OCI-LY7 (cell line): ENCODE data around the gene PITHD1. TPM values are rescaled to one million over a fixed set of nuclear protein-coding genes. Genes with fewer than 3 reads are reported as not detected.

ENCODE experiments used
- BruUV-seq: library from RNA; stranded (reverse); fragments of 400-500 nt; replicated peaks from 2 replicates; lab custom pipeline; 2021; lab: Mats Ljungman, UMichigan
- CTCF ChIA-PET: fragments of 300-600 bp; sonication (Branson Sonifier 250); formaldehyde crosslinking; loops from one replicate; lab custom pipeline; 2022; ENCODE audit warnings: antibody characterized with exemption; ENCODE audit not compliant: unreplicated experiment; lab: Charles Lee
- POLR2A ChIA-PET: fragments of 300-600 bp; sonication (Branson Sonifier 250); formaldehyde crosslinking; loops from one replicate; lab custom pipeline; 2022; ENCODE audit warnings: antibody characterized with exemption; lab: Charles Lee
- DNase-seq: peaks from one replicate; pipeline ENCODE4 v3.0.0-alpha.2; 2015; ENCODE audit warnings: low spot score
- H2AFZ ChIP-seq: fragments of 200-600 bp; sonication (generic), shearing (Covaris generic); 2 replicates; pipeline ENCODE4 v1.6.1; 2014; ENCODE audit warnings: mild to moderate bottlenecking, antibody characterized with exemption, low read length, moderate library complexity
- H3K27ac ChIP-seq: fragments of 200-600 bp; sonication (generic); 2 replicates; pipeline ENCODE4 v1.5.1; 2014; ENCODE audit warnings: mixed run types, low read depth, mild to moderate bottlenecking, moderate library complexity, low read length, inconsistent platforms; ENCODE audit not compliant: poor library complexity, severe bottlenecking
- H3K36me3 ChIP-seq: fragments of 200-600 bp; sonication (generic); 2 replicates; pipeline ENCODE4 v1.6.1; 2014; ENCODE audit warnings: mild to moderate bottlenecking, antibody characterized with exemption, low read length, moderate library complexity, mixed read lengths; ENCODE audit not compliant: insufficient read depth
- H3K4me1 ChIP-seq: fragments of 200-600 bp; sonication (generic); 2 replicates; pipeline ENCODE4 v1.5.1; 2014; ENCODE audit warnings: mild to moderate bottlenecking, low read length; ENCODE audit not compliant: insufficient read depth, poor library complexity, severe bottlenecking
- H3K4me2 ChIP-seq: fragments of 200-600 bp; sonication (generic); 2 replicates; pipeline ENCODE4 v1.6.1; 2014; ENCODE audit warnings: mild to moderate bottlenecking, low read length
- H3K4me3 ChIP-seq: fragments of 200-600 bp; sonication (generic); 2 replicates; pipeline ENCODE4 v1.5.1; 2014; ENCODE audit warnings: mild to moderate bottlenecking, low read depth, low read length; ENCODE audit not compliant: poor library complexity, severe bottlenecking
- H3K79me2 ChIP-seq: fragments of 200-600 bp; sonication (generic); 2 replicates; pipeline ENCODE4 v1.6.1; 2016; ENCODE audit warnings: low read depth, mild to moderate bottlenecking, low read length, moderate library complexity, mixed read lengths; ENCODE audit not compliant: insufficient read depth
- H3K9me2 ChIP-seq: fragments of 200-600 bp; sonication (generic); 2 replicates; pipeline ENCODE4 v1.6.1; 2016; ENCODE audit warnings: mild to moderate bottlenecking, low read length, mixed read lengths; ENCODE audit not compliant: insufficient read depth
- H3K9me3 ChIP-seq: fragments of 200-600 bp; sonication (generic); 2 replicates; pipeline ENCODE4 v1.6.1; 2014; ENCODE audit warnings: mild to moderate bottlenecking, mixed run types, low read length, mixed read lengths
- H4K20me1 ChIP-seq: fragments of 200-600 bp; sonication (generic); 2 replicates; pipeline ENCODE4 v1.6.1; 2014; ENCODE audit warnings: mild to moderate bottlenecking, antibody characterized with exemption, low read length, moderate library complexity, mixed read lengths; ENCODE audit not compliant: insufficient read depth
- CTCF ChIP-seq: fragments of 200-600 bp; sonication (generic); conservative IDR thresholded peaks from 2 replicates; pipeline ENCODE4 v1.5.1; 2014; ENCODE audit warnings: mild to moderate bottlenecking, antibody characterized with exemption, low read length, moderate library complexity, mixed read lengths
- EZH2phosphoT487 ChIP-seq: fragments of 200-600 bp; sonication (generic); IDR thresholded peaks from 2 replicates; pipeline ENCODE4 v1.6.1; 2018; ENCODE audit warnings: low read depth, borderline replicate concordance, mild to moderate bottlenecking, mixed run types, antibody characterized with exemption, low read length, moderate library complexity, mixed read lengths
- intact Hi-C: fragments of 100-400 bp; cut with micrococcal nuclease; formaldehyde crosslinking; loops from one replicate; pipeline ENCODE4 v1.10.0; 2022; ENCODE audit not compliant: unreplicated experiment
- total RNA-seq, 2 experiments: library from RNA; depleted of rRNA in 1 of 2; stranded (reverse); fragments of >200 nt in 1 of 2; shearing (Covaris generic) in 1 of 2; gene quantifications; 2 replicates each; pipeline ENCODE4 v1.2.3, GENCODE V29; 2014 to 2022

PITHD1 gene
- total RNA-seq, 2 experiments from 2014 or later, result 63.6 to 89.9 TPM

- H3K4me1 ChIP-seq, result peaks cover 14% of the 10 kb centered on the region
- no peak overlapping the region for H3K4me2 ChIP-seq
- no peak overlapping the region for H2AFZ ChIP-seq
- TF ChIP-seq EZH2phosphoT487 (no peak), CTCF (no peak)
- H4K20me1 ChIP-seq, result no peaks in the 10 kb centered on the region
- H3K79me2 ChIP-seq, result peaks cover 22% of the 10 kb centered on the region; the same call in 1 of the 2 replicates
- no peaks in the 10 kb centered on the region for H3K9me2 ChIP-seq
- H3K36me3 ChIP-seq, result peaks cover 61% of the 10 kb centered on the region
- POLR2A ChIA-PET, result interaction anchor here (1.0 to 1.2 kb wide), 3 partner anchors 10 to 143 kb away, joined by 3 to 4 read pairs (median 3); partner anchors contain the start of gene PITHD1
- H3K9me3 ChIP-seq, result no peaks in the 10 kb centered on the region
- no peak overlapping the region for H3K27ac ChIP-seq
- CTCF ChIA-PET, result interaction anchor here (0.6 kb wide), 1 partner anchor 8 kb away, joined by 4 read pairs; no protein-coding TSS in a partner anchor
- DNase-seq, result no peak
- intact Hi-C loops, result no loop called here
- TSS peak; percentile 89 for BruUV-seq
- H3K4me3 ChIP-seq, result no peak overlapping the region
Measured at GRCh38 chr1:23787701-23788100, 9.5 kb downstream of the PITHD1 start.

- no peak overlapping the region for H3K27ac ChIP-seq
- ChIA-PET CTCF (no interaction called here), POLR2A (interaction anchor here (0.7 to 1.2 kb wide), 4 partner anchors 11 to 184 kb away, joined by 3 to 4 read pairs (median 3); partner anchors contain the start of gene PITHD1)
- H3K9me2 ChIP-seq, result no peaks in the 10 kb centered on the region
- BruUV-seq, result no TSS peak
- no peak overlapping the region for H3K4me3 ChIP-seq
- H3K4me2 ChIP-seq, result no peak overlapping the region
- no peaks in the 10 kb centered on the region for H4K20me1 ChIP-seq
- DNase-seq, result no peak
- peaks cover 14% of the 10 kb centered on the region for H3K4me1 ChIP-seq
- peaks cover 24% of the 10 kb centered on the region; the same call in 1 of the 2 replicates for H3K79me2 ChIP-seq
- no peaks in the 10 kb centered on the region for H3K9me3 ChIP-seq
- intact Hi-C loops, result no loop called here
- H2AFZ ChIP-seq, result no peak overlapping the region
- peaks cover 66% of the 10 kb centered on the region for H3K36me3 ChIP-seq
- no peak for TF ChIP-seq EZH2phosphoT487
- TF ChIP-seq CTCF, result no peak
Measured at GRCh38 chr1:23788695-23789094, 10.5 kb downstream of the PITHD1 start.
